SK-N-SH (cell line): ENCODE data around the gene C1QL4. TPM values are rescaled to one million over a fixed set of nuclear protein-coding genes. Genes with fewer than 3 reads are reported as not detected.

Experiments
- CTCF ChIA-PET: fragments of 300-600, 350-600 bp; formaldehyde crosslinking; extraction: SDS; loops from one replicate; lab custom pipeline; 2021; lab: Yijun Ruan, JAX
- POLR2A ChIA-PET: fragments of 350-600 bp; sonication (Branson Sonifier 250); formaldehyde crosslinking; extraction: SDS; loops from one replicate; lab custom pipeline; 2020; ENCODE audit warnings: antibody characterized with exemption, inconsistent platforms; lab: Yijun Ruan, JAX
- DNase-seq: peaks from one replicate; pipeline ENCODE4 v3.0.0; 2012
- H2AFZ ChIP-seq: fragments of 200-600 bp; sonication (generic); 2 replicates; pipeline ENCODE4 v1.8.1; 2016; ENCODE audit warnings: antibody characterized with exemption, mild to moderate bottlenecking, low read depth
- H3F3A ChIP-seq: fragments of 200-600 bp; sonication (generic); replicated peaks from 2 replicates; pipeline ENCODE3; 2016; ENCODE audit warnings: antibody characterized with exemption, mild to moderate bottlenecking; ENCODE audit not compliant: insufficient read depth
- H3K27ac ChIP-seq, 2 experiments: fragments of 200-500 bp in 1 of 2; fragments of 200-600 bp in 1 of 2; sonication (Bioruptor generic) in 1 of 2; sonication (generic), shearing (Covaris generic) in 1 of 2; 2 replicates each; pipeline versions ENCODE4 v1.5.1 to v1.6.1; 2014 to 2016; ENCODE audit warnings: low read depth in 2 of 2, inconsistent platforms in 1 of 2, low read length in 1 of 2, mild to moderate bottlenecking in 1 of 2, mixed read lengths in 1 of 2
- H3K27me3 ChIP-seq: fragments of 200-600 bp; sonication (generic), shearing (Covaris generic); 2 replicates; pipeline ENCODE4 v1.6.1; 2016; ENCODE audit warnings: mixed run types; ENCODE audit not compliant: insufficient read depth
- H3K36me3 ChIP-seq, 2 experiments: fragments of 200-500 bp in 1 of 2; fragments of 200-600 bp in 1 of 2; sonication (Bioruptor generic) in 1 of 2; sonication (generic) in 1 of 2; replicated peaks in 1 of 2; 2 replicates each; pipeline versions ENCODE3 to v1.5.1; 2014 to 2016; ENCODE audit warnings: low read length in 1 of 2, mild to moderate bottlenecking in 1 of 2; ENCODE audit not compliant: insufficient read depth in 2 of 2, control insufficient read depth in 1 of 2
- H3K4me1 ChIP-seq, 2 experiments: fragments of 200-500 bp in 1 of 2; fragments of 200-600 bp in 1 of 2; sonication (Bioruptor generic) in 1 of 2; sonication (generic), shearing (Covaris generic) in 1 of 2; 2 replicates each; pipeline versions ENCODE4 v1.5.1 to v1.6.1; 2014 to 2016; ENCODE audit warnings: low read depth in 1 of 2, low read length in 1 of 2, mixed run types in 1 of 2; ENCODE audit not compliant: insufficient read depth in 2 of 2, control insufficient read depth in 1 of 2
- H3K4me2 ChIP-seq: fragments of 200-600 bp; sonication (generic), shearing (Covaris generic); 2 replicates; pipeline ENCODE4 v1.6.1; 2017; ENCODE audit warnings: mixed run types
- H3K4me3 ChIP-seq, 2 experiments: fragments of 200-500 bp in 1 of 2; fragments of 200-600 bp in 1 of 2; sonication (Bioruptor generic) in 1 of 2; sonication (generic), shearing (Covaris generic) in 1 of 2; 2 replicates each; pipeline versions ENCODE4 v1.5.1 to v1.8.1; 2014 to 2016; ENCODE audit warnings: low read depth in 2 of 2, inconsistent platforms in 1 of 2, low read length in 1 of 2, mild to moderate bottlenecking in 1 of 2, mixed read lengths in 1 of 2, moderate library complexity in 1 of 2
- H3K79me2 ChIP-seq: fragments of 200-600 bp; sonication (generic); 2 replicates; pipeline ENCODE4 v1.8.1; 2017; ENCODE audit warnings: mild to moderate bottlenecking; ENCODE audit not compliant: insufficient read depth
- H3K9ac ChIP-seq: fragments of 200-600 bp; sonication (generic); 2 replicates; pipeline ENCODE4 v1.6.1; 2017; ENCODE audit warnings: mixed run types
- H3K9me2 ChIP-seq: fragments of 200-600 bp; sonication (generic); 2 replicates; pipeline ENCODE4 v1.6.1; 2017; ENCODE audit warnings: mixed run types
- H3K9me3 ChIP-seq: fragments of 200-600 bp; sonication (generic); 2 replicates; pipeline ENCODE4 v1.6.1; 2017; ENCODE audit warnings: mixed run types, mild to moderate bottlenecking, moderate library complexity
- H4K20me1 ChIP-seq: fragments of 200-600 bp; sonication (generic); 2 replicates; pipeline ENCODE4 v1.6.1; 2017; ENCODE audit warnings: mild to moderate bottlenecking, mixed run types; ENCODE audit not compliant: insufficient read depth
- CHD2 ChIP-seq: fragments of 150-350 bp; IDR thresholded peaks from 2 replicates; pipeline ENCODE4 v1.6.1; 2018; ENCODE audit warnings: low read length; ENCODE audit not compliant: partially characterized antibody
- ELF1 ChIP-seq: IDR thresholded peaks from 2 replicates; pipeline ENCODE4 v1.4.0; 2012
- EP300 ChIP-seq, 2 experiments: IDR thresholded peaks; 2 replicates each; pipeline versions ENCODE4 v1.4.0 to v1.6.1; 2012; ENCODE audit warnings: borderline replicate concordance in 1 of 2, low read depth in 1 of 2, low read length in 1 of 2
- MXI1 ChIP-seq: IDR thresholded peaks from 2 replicates; pipeline ENCODE4 v1.6.1; 2012; ENCODE audit warnings: mild to moderate bottlenecking, low read depth, low read length, improper control_type of control experiment
- POLR2AphosphoS5 ChIP-seq: IDR thresholded peaks from 2 replicates; pipeline ENCODE4 v1.6.1; 2012; ENCODE audit warnings: low read depth, low read length
- RFX5 ChIP-seq: IDR thresholded peaks from 2 replicates; pipeline ENCODE4 v1.6.1; 2012; ENCODE audit warnings: mild to moderate bottlenecking, improper control_type of control experiment, low read length
- SIN3A ChIP-seq: IDR thresholded peaks from 2 replicates; pipeline ENCODE4 v1.6.1; 2012; ENCODE audit warnings: low read depth, mild to moderate bottlenecking, low read length, moderate library complexity, borderline replicate concordance
- TCF12 ChIP-seq: IDR thresholded peaks from 2 replicates; pipeline ENCODE4 v1.4.0; 2012
- YY1 ChIP-seq: IDR thresholded peaks from 2 replicates; pipeline ENCODE4 v1.4.0; 2012; ENCODE audit warnings: low read depth, mild to moderate bottlenecking
- WGBS: methylation state at CpG from one replicate; pipeline ENCODE4 v1.1.6; 2017; ENCODE audit warnings: low lambda C conversion rate; 5-methylcytosine and 5-hydroxymethylcytosine counted together
- polyA plus RNA-seq, 3 experiments: library from polyadenylated mRNA; depleted of rRNA; stranded (reverse); fragments of >200 nt; gene quantifications; 2 replicates each; pipeline ENCODE4 v1.2.3, GENCODE V29; 2012
- TF ChIP-seq, protein P1 (sequence below): IDR thresholded peaks from 2 replicates; pipeline ENCODE4 v1.6.1; 2012; ENCODE audit warnings: mild to moderate bottlenecking, low read depth, low read length, moderate library complexity
- TF ChIP-seq, protein P2 (sequence below): IDR thresholded peaks from 2 replicates; pipeline ENCODE4 v1.4.0; 2012; ENCODE audit warnings: low read depth

The C1QL4 gene
- polyA plus RNA-seq, 1 of the 3 experiments (the other 2 are of a cell fraction) = 14.6 TPM

DNA sequence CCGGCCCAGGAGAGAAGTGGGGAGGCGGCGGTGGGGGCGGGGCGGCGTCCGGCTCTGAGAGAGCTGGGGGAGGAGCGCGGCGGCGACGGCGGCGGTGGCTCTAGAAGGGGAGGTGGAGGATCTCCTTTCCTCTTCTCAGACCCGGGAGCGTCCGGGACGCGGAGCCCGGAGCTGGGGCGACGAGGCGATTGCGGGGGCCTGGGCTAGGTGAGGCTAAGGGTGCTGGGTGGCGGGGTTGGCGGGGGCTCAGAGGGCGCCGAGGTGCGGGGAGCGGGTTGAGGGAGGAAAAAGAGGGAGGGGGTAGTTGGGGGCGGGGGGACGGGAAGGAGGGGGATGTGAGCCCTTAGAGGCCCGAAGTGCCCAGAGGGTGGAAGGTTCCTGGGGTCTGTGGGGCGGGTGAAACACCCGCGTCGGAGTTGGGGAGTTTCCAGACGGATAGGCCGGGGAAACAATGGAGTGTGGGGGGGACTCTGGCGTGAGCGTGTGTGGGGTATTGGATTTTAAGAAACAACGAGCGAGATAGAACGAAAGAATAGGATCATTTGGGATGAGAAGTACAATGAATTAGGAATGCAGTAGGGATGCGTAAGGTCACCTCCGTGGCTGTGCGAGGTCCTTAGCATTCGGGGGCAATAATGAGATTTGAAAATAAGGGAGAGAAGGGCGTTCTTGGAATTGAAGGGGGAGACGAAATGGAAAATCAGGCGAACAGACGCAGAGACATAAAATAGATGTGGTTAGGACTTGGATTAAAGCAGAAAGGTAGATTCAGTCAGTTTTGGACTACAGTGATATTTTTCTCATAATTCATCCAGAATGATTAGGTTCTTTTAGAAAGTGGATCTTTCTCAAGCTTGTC is 30.6 kb upstream of the C1QL4 start, which contains the start of gene SPATS2:
Gene SPATS2, plus strand, starts transcription at position 82 of the 859 bp plus-strand sequence. CDS start 93,551 bp downstream, outside the sequence.
- H3K36me3 ChIP-seq = peaks cover 0 to 21% of the 10 kb centered on the region in 2 experiments
- ChIA-PET CTCF (interaction anchor here (0.7 to 16.8 kb wide), 8 partner anchors 10 to 213 kb away, joined by 3 to 617 read pairs (median 15); partner anchors contain the start of genes DNAJC22, KCNH3 and TROAP), POLR2A (interaction anchor here (0.6 to 1.6 kb wide), 12 partner anchors 8 to 237 kb away, joined by 3 to 11 read pairs (median 4); partner anchors contain the start of genes TROAP and TUBA1B)
- peaks cover 37% of the 10 kb centered on the region for H4K20me1 ChIP-seq
- no peaks in the 10 kb centered on the region for H3K9me3 ChIP-seq
- peaks cover 3 to 6% of the 10 kb centered on the region in 2 experiments; a peak in 3 of 4 replicates for H3K4me1 ChIP-seq
- no peaks in the 10 kb centered on the region for H3K27me3 ChIP-seq
- peaks cover 57% of the 10 kb centered on the region for H3K79me2 ChIP-seq
- H3K9ac ChIP-seq = peak within 1 kb of the TSS; percentile 98
- under 1% methylated on average over 44 of the region's 52 CpGs for WGBS
- peak within 1 kb of the TSS; percentile 79 to 91 for H3K4me3 ChIP-seq
- no peaks in the 10 kb centered on the region for H3K9me2 ChIP-seq
- peak within 1 kb of the TSS; percentile 90 to 95 for H3K27ac ChIP-seq
- DNase-seq = no peak
- peaks cover 19% of the 10 kb centered on the region for H3F3A ChIP-seq
- H3K4me2 ChIP-seq = peak within 1 kb of the TSS; percentile 82
- peak; percentile 74 for TF ChIP-seq POLR2AphosphoS5
- peak; percentile 37; the same call in 1 of the 2 replicates for TF ChIP-seq YY1
- TF ChIP-seq EP300 (IDR thresholded peaks at IDR 0.05; ENCODE audit: borderline replicate concordance in 1 of 2, low read depth in 1 of 2, low read length in 1 of 2) = peak in 1 of 2 experiments; percentile 24; a peak in 1 of 4 replicates
- TF ChIP-seq, protein P1, sequence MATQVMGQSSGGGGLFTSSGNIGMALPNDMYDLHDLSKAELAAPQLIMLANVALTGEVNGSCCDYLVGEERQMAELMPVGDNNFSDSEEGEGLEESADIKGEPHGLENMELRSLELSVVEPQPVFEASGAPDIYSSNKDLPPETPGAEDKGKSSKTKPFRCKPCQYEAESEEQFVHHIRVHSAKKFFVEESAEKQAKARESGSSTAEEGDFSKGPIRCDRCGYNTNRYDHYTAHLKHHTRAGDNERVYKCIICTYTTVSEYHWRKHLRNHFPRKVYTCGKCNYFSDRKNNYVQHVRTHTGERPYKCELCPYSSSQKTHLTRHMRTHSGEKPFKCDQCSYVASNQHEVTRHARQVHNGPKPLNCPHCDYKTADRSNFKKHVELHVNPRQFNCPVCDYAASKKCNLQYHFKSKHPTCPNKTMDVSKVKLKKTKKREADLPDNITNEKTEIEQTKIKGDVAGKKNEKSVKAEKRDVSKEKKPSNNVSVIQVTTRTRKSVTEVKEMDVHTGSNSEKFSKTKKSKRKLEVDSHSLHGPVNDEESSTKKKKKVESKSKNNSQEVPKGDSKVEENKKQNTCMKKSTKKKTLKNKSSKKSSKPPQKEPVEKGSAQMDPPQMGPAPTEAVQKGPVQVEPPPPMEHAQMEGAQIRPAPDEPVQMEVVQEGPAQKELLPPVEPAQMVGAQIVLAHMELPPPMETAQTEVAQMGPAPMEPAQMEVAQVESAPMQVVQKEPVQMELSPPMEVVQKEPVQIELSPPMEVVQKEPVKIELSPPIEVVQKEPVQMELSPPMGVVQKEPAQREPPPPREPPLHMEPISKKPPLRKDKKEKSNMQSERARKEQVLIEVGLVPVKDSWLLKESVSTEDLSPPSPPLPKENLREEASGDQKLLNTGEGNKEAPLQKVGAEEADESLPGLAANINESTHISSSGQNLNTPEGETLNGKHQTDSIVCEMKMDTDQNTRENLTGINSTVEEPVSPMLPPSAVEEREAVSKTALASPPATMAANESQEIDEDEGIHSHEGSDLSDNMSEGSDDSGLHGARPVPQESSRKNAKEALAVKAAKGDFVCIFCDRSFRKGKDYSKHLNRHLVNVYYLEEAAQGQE = peak; percentile 65; the same call in 1 of the 2 replicates
- TF ChIP-seq TCF12 = peak; percentile 28; the same call in 1 of the 2 replicates
- no peak for TF ChIP-seq RFX5
- peak; percentile 88 for TF ChIP-seq CHD2
- TF ChIP-seq, protein P2, sequence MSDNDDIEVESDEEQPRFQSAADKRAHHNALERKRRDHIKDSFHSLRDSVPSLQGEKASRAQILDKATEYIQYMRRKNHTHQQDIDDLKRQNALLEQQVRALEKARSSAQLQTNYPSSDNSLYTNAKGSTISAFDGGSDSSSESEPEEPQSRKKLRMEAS = no peak; the same call in 1 of the 2 replicates
- TF ChIP-seq MXI1 = peak; percentile 25; the same call in 1 of the 2 replicates
- TF ChIP-seq SIN3A = peak; percentile 70; the same call in 1 of the 2 replicates
- TF ChIP-seq ELF1 = no peak
- TF ChIP-seq, all 33 proteins: peak for 8
- H2AFZ ChIP-seq = peak within 1 kb of the TSS; percentile 77
